Uterus (tissue), 4 donors: ENCODE measurements around the gene PARP1. TPM values are rescaled to one million over a fixed set of nuclear protein-coding genes. Genes with fewer than 3 reads are reported as not detected.

Experiments used
- DNase-seq, 2 donors: peaks; one replicate each; pipeline ENCODE4 v3.0.0-alpha.2; 2019 to 2020
- H3K27ac ChIP-seq, 2 donors: fragments of 200-600 bp; sonication (generic); 1 replicate in 1 of 2; 2 replicates in 1 of 2; pipeline ENCODE4 v1.5.1; 2016 to 2018
- H3K27me3 ChIP-seq, 2 donors: fragments of 200-600 bp; sonication (generic); one replicate each; pipeline ENCODE4 v1.5.1; 2018 to 2019; ENCODE audit warnings: control low read depth in 1 of 2
- H3K36me3 ChIP-seq, 2 donors: fragments of 200-600 bp; sonication (generic); one replicate each; pipeline ENCODE4 v1.5.1; 2019; ENCODE audit warnings: control low read depth in 1 of 2
- H3K4me1 ChIP-seq, 2 donors: fragments of 200-600 bp; sonication (generic); one replicate each; pipeline ENCODE4 v1.5.1; 2018 to 2019; ENCODE audit warnings: control low read depth in 1 of 2
- H3K4me3 ChIP-seq, 2 donors: fragments of 200-600 bp; sonication (generic); 1 replicate in 1 of 2; 2 replicates in 1 of 2; pipeline ENCODE4 v1.5.1; 2018 to 2019; ENCODE audit warnings: mild to moderate bottlenecking in 1 of 2
- H3K9me3 ChIP-seq, 2 donors: fragments of 200-600 bp; sonication (generic); one replicate each; pipeline ENCODE4 v1.5.1; 2019; ENCODE audit warnings: control low read depth in 1 of 2
- POLR2A ChIP-seq, 2 donors: fragments of 450-650 bp; IDR thresholded peaks; one replicate each; pipeline ENCODE4 v1.6.1; 2016; ENCODE audit warnings: antibody characterized with exemption in 2 of 2, mild to moderate bottlenecking in 1 of 2, moderate library complexity in 1 of 2
- intact Hi-C: fragments of 100-400 bp; cut with DNase I; formaldehyde crosslinking; loops from one replicate; pipeline ENCODE4 v1.15.1; 2023; ENCODE audit warnings: low total_unique reads
- total RNA-seq, 4 donors: library from RNA; depleted of rRNA in 3 of 4; stranded (reverse); fragments of >200 nt in 3 of 4; gene quantifications; one replicate each; pipeline versions ENCODE4 v1.1.0 to v1.2.4, GENCODE V29; 2014 to 2023
- TF ChIP-seq, protein P1 (sequence below), 4 experiments: fragments of 200-600 bp in 2 of 4; fragments of 450-650 bp in 2 of 4; sonication (generic) in 2 of 4; IDR thresholded peaks; one replicate each; pipeline ENCODE4 v1.5.1; 2016 to 2019; ENCODE audit warnings: antibody characterized with exemption in 4 of 4, mild to moderate bottlenecking in 2 of 4, moderate library complexity in 1 of 4
- donor health status: DM: yes; HTN: yes; CAD: no.

Gene PARP1
- total RNA-seq, 4 donors from 2014 or later, result 17.1 to 147 (median 33.8) TPM

DNA sequence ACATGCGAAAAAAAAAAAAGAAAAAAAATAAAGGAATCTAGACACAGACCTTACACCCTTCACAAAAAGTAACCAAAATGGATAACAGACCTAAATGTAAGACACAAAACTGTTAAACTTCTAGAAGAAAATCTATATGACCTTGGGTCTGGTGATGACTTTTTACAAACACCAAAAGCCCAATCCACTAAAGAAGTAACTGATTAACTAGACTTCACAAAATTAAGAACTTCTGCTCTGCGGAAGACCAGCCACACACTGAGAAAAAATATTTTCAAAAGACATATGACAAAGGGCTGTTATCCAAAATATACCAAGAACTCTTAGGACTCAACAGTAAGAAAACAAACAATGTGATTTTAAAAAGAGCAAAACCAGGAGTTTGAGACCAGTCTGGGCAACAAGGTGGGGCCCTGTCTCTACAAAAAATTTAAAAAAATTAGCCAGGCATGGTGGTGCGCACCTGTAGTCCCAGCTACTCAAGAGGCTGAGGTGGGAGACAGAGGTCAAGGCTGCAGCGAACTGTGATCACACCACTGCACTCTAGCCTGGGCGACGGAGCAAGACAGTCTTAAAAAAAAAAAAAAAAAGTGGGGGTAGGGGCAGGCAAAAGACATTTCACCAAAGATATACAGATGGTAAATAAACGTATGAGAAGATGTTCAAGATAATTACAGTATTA is 9.8 kb downstream of the PARP1 start:
- intact Hi-C loops, result no loop called here
- no peak for TF ChIP-seq POLR2A (IDR thresholded peaks at IDR 0.05)
- TF ChIP-seq, protein P1, sequence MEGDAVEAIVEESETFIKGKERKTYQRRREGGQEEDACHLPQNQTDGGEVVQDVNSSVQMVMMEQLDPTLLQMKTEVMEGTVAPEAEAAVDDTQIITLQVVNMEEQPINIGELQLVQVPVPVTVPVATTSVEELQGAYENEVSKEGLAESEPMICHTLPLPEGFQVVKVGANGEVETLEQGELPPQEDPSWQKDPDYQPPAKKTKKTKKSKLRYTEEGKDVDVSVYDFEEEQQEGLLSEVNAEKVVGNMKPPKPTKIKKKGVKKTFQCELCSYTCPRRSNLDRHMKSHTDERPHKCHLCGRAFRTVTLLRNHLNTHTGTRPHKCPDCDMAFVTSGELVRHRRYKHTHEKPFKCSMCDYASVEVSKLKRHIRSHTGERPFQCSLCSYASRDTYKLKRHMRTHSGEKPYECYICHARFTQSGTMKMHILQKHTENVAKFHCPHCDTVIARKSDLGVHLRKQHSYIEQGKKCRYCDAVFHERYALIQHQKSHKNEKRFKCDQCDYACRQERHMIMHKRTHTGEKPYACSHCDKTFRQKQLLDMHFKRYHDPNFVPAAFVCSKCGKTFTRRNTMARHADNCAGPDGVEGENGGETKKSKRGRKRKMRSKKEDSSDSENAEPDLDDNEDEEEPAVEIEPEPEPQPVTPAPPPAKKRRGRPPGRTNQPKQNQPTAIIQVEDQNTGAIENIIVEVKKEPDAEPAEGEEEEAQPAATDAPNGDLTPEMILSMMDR (IDR thresholded peaks at IDR 0.05), result no peak
- Histone ChIP-seq H3K27ac (no peak overlapping the region), H3K9me3 (no peaks in the 10 kb centered on the region), H3K36me3 (no peaks in the 10 kb centered on the region), H3K4me1 (no peaks in the 10 kb centered on the region), H3K4me3 (no peak overlapping the region), H3K27me3 (no peaks in the 10 kb centered on the region)
- no peak for DNase-seq

DNA sequence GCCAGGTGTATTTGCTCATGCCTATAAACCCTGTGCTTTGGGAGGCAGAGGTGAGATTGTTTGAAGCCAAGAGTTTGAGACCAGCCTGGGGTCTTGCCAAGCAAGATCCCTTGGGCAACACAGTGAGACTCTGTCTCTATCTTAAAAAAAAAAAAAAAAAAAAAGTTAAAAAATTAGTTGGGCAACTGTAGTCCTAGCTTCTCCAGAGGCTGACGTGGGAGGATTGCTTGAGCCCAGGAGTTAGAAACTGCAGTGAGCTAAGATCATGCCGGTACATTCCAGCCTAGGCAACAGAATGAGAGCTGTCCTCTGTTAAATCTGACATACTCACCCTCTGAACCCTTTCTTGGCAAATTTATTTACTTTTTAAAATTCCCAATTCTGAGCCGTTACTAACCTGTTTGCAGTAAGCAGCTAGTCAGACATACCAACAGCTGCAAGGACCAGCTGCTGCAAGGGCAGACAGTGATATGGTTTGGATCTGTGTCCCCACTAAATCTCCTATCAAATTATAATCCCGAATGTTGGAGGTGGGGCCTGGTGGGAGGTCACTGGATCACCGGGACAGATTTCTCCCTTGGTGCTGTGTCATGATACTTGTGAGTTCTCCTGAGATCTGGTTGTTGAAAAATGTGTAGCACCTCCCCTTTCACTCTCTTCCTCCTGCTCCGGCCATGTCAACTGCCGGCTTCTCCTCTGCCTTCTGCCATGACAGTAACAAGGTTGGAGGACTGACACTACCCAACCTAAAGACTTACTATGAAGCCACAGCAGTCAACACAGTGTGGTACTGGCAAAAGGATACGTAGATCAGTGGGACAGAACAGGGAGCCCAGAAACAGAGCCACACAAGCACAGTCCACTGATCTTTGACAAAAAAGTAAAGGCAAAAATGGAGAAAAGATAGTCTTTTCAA is 10.6 kb downstream of the PARP1 start:
- no peak for DNase-seq
- Histone ChIP-seq H3K27me3 (no peaks in the 10 kb centered on the region), H3K9me3 (no peaks in the 10 kb centered on the region), H3K4me3 (no peak overlapping the region), H3K27ac (peak overlapping the region in 1 of 2 donors; percentile 11), H3K36me3 (no peaks in the 10 kb centered on the region), H3K4me1 (no peaks in the 10 kb centered on the region)
- intact Hi-C loops, result no loop called here
- TF ChIP-seq, protein P1 (IDR thresholded peaks at IDR 0.05), result no peak
- no peak for TF ChIP-seq POLR2A (IDR thresholded peaks at IDR 0.05)

DNA sequence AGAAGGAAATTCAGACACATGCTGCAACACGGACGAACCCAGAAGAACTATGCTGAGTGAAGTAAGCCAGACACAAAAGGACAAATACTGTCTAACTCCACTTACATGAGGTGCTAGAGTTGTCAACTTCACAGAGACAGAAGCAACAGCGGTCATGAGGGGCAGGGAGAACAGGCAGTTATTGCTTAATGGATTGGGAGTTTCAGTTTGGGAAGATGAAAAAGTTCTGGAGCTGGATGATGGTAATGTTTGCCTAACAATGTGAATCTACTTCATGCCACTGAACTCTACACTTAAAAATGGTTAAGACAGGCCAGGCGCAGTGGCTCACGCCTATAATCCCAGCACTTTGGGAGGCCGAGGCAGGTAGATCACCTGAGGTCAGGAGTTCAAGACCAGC is 12.1 kb downstream of the PARP1 start:
- DNase-seq, result no peak
- H3K27me3 ChIP-seq, result no peaks in the 10 kb centered on the region
- intact Hi-C loops, result no loop called here
- TF ChIP-seq, protein P1 (IDR thresholded peaks at IDR 0.05), result no peak
- no peak for TF ChIP-seq POLR2A (IDR thresholded peaks at IDR 0.05)
- no peaks in the 10 kb centered on the region for H3K36me3 ChIP-seq
- no peaks in the 10 kb centered on the region for H3K4me1 ChIP-seq
- H3K27ac ChIP-seq, result no peak overlapping the region
- H3K9me3 ChIP-seq, result no peaks in the 10 kb centered on the region
- H3K4me3 ChIP-seq, result no peak overlapping the region

DNA sequence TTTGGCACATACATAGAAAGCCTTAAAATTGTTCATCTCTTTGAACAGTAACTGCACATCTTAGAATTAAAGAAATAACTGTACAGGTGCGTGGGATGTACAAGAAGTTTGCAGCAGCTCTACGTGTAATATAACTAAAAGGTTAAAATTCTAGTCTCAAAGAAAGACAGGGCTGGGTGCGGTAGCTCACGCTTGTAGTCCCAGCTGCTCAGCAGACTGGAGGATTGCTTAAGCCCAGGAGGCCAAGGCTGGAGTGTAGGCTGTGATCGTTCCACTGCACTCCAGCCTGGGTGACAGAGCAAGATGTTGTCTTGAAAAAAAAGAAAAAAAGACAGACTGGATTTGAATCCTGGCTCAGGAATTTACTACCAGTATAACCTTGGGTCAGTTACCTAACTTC is 13.4 kb downstream of the PARP1 start:
- TF ChIP-seq POLR2A (IDR thresholded peaks at IDR 0.05), result no peak
- TF ChIP-seq, protein P1 (IDR thresholded peaks at IDR 0.05), result no peak
- intact Hi-C loops, result no loop called here
- H3K36me3 ChIP-seq, result no peaks in the 10 kb centered on the region

DNA sequence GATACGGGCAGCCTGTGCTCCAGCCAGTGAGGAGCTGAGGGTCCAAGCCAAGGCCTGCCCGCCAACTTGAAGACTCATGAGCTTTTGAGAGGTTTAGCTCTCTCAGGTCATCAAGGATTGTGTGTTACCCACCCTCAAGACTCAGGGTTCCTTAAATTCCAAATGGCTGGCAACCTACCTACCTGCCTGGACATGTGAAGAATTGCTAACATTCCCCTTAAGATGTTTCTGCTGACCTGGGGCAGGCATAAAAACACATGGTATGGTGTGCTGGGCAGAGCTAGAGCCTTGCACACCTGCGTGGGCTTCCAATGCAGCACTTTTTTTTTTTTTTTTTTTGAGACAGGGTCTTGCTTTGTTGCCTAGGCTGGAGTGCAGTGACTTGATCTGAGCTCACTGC is 17.2 kb downstream of the PARP1 start:
- Histone ChIP-seq H3K9me3 (no peaks in the 10 kb centered on the region), H3K27me3 (no peaks in the 10 kb centered on the region), H3K36me3 (no peaks in the 10 kb centered on the region), H3K27ac (no peak overlapping the region), H3K4me1 (no peaks in the 10 kb centered on the region), H3K4me3 (no peak overlapping the region)
- no peak for DNase-seq
- intact Hi-C loops, result no loop called here
- TF ChIP-seq POLR2A (IDR thresholded peaks at IDR 0.05), result no peak
- TF ChIP-seq, protein P1 (IDR thresholded peaks at IDR 0.05), result no peak

More for the DNA sequence above, 13.4 kb downstream of the PARP1 start:
- Histone ChIP-seq H3K4me3 (no peak overlapping the region), H3K9me3 (no peaks in the 10 kb centered on the region), H3K27me3 (no peaks in the 10 kb centered on the region), H3K4me1 (no peaks in the 10 kb centered on the region), H3K27ac (no peak overlapping the region)
- no peak for DNase-seq
